ENCODE measurements around the gene ECM1.
A peak's percentile ranks its signal among the peaks of the same experiment; 100 is the strongest.

ECM1 gene

DNA sequence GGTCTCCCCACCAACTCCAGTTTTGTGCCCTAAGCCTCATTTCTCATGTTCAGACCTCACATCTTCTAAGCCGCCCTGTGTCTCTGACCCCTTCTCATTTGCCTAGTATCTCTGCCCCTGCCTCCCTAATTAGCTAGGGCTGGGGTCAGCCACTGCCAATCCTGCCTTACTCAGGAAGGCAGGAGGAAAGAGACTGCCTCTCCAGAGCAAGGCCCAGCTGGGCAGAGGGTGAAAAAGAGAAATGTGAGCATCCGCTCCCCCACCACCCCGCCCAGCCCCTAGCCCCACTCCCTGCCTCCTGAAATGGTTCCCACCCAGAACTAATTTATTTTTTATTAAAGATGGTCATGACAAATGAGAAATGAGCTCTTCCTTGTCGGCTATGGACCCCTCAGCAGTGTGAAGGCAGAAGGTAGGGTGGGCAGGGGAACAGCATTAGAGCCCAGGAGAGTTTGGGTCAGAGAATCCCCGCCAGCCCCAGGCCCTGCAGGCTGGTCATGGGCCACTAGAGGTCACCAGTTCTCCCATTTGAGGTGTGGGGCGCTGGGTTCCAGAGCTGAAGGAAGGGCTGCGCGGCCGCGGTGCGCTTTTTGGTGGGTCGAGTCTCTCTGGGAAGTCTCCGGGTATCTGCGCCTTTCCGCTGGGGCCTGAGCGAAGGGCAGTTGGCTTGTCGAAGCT, 52.8 kb downstream of the ECM1 start:
- peak overlapping the region; percentile 76 for H3K4me3 ChIP-seq (ENCODE audit: low read length)

DNA sequence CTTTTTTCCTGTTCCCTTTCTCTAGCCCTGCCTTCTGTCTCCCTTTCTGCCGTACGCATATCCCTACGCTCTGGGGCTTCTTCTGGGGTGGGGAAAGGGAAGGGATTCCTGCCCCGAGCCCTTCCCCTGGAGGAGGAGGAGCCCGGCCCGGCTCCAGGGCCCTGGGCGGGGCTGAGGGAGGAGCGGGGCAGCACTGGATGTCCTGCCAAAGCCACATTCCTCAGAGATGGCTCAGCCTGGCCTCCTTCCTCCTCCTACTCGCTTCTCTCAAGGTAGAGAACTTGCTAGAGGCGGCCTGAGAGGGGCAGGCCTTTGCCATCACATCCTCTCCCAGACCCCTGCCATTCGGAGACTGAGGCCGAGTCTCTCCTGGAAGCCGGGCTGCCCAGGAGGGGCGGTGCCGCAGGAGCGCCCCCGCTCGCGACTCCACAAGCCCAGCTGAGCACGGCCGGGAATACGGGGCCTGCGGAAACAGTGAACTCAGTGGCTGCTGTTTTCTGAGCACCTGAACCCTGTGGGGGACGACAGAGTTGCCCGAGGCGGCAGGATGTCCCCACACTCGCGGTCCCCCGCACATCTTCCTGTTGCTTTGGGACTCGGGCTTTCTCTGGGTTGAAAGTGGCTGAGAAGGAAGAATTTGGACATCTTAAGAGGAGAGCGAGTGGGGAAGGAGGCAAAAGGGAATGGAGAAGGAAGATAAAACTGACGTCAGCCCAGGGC, 53.5 kb downstream of the ECM1 start:
- peak; percentile 99 for DNase-seq (ENCODE audit: low read depth)
- H3K4me3 ChIP-seq (ENCODE audit: low read length), result peak overlapping the region; percentile 76
- TF ChIP-seq, protein P1, sequence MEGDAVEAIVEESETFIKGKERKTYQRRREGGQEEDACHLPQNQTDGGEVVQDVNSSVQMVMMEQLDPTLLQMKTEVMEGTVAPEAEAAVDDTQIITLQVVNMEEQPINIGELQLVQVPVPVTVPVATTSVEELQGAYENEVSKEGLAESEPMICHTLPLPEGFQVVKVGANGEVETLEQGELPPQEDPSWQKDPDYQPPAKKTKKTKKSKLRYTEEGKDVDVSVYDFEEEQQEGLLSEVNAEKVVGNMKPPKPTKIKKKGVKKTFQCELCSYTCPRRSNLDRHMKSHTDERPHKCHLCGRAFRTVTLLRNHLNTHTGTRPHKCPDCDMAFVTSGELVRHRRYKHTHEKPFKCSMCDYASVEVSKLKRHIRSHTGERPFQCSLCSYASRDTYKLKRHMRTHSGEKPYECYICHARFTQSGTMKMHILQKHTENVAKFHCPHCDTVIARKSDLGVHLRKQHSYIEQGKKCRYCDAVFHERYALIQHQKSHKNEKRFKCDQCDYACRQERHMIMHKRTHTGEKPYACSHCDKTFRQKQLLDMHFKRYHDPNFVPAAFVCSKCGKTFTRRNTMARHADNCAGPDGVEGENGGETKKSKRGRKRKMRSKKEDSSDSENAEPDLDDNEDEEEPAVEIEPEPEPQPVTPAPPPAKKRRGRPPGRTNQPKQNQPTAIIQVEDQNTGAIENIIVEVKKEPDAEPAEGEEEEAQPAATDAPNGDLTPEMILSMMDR (IDR thresholded peaks at IDR 0.05; ENCODE audit: insufficient read depth, low read depth, low read length, missing control alignments), result peak; percentile 16

More for the DNA sequence above, 52.8 kb downstream of the ECM1 start:
- TF ChIP-seq, protein P1 (IDR thresholded peaks at IDR 0.05; ENCODE audit: insufficient read depth, low read depth, low read length, missing control alignments), result peak; percentile 83
- DNase-seq (ENCODE audit: low read depth), result no peak

DNA sequence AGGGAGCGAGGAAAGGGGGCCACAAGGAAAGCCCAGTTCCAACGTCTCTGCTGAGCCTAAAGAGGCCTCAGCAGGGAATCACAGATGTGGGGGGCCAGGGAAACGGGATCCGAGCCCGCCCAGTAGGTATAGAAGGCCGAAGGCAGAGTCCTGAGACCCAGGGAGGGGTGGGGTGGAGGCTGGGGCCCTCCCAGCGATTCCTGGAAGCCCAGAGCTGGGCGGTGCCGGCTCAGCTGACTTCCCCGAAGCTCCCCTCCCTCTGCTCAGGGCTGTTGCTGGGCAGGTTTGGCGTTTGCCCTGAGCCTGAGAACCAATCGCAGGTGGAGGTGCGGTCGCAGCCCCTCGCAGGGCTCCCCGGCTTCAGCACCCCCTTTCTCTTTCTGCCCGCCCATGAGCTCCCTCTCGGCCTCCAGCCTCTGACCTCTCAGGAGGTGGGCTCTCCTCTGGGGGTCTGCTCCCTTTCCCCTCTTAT, 54.1 kb downstream of the ECM1 start:
- DNase-seq (ENCODE audit: low read depth), result peak; percentile 96
- H3K4me3 ChIP-seq (ENCODE audit: low read length), result peak overlapping the region; percentile 76
- TF ChIP-seq, protein P1 (IDR thresholded peaks at IDR 0.05; ENCODE audit: insufficient read depth, low read depth, low read length, missing control alignments), result no peak

DNA sequence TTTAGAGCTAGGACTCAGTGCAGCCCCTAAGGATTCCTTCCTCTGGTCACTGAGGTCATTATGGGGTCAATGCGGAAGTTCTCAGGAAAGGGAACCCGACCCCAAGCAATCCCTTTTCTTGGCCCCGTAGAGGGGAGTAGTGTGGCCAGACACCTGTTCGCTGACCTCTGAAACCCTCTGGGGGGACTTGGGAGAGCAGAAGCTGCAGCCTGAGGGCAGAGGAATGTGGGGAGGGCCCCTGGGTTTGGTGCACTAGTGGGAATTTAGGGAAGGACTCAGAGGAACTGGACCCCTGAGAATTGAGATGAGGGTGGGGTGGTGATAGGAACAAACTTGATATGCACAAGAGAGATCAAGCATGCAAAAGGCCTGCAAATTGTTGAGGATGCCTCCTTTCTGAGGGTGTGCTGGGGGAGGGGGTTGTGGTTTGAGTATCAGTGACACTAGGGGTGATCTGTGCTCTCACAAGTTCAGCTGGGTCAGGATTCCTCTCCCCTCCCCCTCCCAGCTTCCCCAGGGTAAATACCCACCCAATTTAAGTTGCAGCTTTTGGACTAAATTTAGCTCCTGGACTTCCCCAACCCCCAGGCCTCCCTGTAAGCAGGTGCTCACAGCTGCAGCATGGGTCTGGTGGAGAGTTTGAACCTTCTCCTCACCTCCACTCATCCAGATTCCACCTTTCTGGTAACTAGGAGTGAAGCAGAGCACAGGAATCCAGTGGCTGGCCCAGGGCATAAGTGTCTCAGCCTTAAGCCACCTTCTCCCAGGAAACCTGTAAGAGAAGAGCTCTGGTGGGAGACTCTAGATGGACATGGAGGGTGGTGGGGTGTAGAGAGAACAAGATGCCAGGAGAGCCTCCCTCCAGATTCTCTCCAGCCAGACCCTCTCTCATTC, 54.8 kb downstream of the ECM1 start:
- H3K4me3 ChIP-seq (ENCODE audit: low read length), result no peak overlapping the region

More for the DNA sequence above, 54.8 kb downstream of the ECM1 start:
- peak; percentile 53 for DNase-seq (ENCODE audit: low read depth)
- TF ChIP-seq, protein P1 (IDR thresholded peaks at IDR 0.05; ENCODE audit: insufficient read depth, low read depth, low read length, missing control alignments), result no peak
